ENCODE measurements around the gene TMEM167A.
"Not testable (repeated sequence)": the region's sequence is repeated elsewhere in the genome, so short reads cannot be mapped to it uniquely, and the experiment has no call there.

The TMEM167A gene

DNA sequence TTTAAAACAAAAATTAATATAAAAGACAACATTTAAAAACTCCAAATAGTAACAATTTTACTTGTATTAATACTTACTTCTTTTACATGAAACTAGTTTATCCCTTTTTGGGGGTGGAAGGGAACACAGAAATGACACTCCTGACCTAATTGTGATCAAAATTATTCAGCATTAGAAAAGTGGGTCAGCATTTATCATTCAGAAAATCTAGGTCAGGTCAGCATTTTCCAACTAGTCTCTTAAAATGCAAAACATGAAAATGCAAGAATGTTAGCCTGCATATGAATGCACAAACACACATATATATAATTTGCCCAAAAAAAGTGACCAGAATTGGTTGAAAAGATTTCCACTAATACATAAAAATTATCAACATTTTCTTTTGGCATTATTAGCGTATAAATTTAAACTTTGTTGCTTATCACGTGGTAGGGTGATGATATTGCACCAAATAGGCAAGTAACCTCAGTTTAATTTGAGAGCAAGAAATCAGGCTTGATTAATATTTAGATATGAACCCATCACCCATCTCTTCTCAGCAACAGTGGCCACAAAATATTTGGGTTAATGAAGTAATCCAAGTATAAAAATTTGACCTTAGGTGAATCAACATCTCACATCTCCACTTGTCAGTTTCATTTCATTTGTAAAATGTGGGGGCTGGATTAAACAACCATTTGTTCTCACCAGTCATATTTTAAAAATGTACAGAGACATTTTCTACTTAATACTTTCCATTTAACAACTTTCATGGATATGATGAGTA is 5.7 kb downstream of the TMEM167A start:
- TF ChIP-seq, protein P1, sequence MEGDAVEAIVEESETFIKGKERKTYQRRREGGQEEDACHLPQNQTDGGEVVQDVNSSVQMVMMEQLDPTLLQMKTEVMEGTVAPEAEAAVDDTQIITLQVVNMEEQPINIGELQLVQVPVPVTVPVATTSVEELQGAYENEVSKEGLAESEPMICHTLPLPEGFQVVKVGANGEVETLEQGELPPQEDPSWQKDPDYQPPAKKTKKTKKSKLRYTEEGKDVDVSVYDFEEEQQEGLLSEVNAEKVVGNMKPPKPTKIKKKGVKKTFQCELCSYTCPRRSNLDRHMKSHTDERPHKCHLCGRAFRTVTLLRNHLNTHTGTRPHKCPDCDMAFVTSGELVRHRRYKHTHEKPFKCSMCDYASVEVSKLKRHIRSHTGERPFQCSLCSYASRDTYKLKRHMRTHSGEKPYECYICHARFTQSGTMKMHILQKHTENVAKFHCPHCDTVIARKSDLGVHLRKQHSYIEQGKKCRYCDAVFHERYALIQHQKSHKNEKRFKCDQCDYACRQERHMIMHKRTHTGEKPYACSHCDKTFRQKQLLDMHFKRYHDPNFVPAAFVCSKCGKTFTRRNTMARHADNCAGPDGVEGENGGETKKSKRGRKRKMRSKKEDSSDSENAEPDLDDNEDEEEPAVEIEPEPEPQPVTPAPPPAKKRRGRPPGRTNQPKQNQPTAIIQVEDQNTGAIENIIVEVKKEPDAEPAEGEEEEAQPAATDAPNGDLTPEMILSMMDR (IDR thresholded peaks at IDR 0.05; ENCODE audit: insufficient read depth, low read depth, low read length, missing control alignments): no peak
- DNase-seq (ENCODE audit: low read depth): no peak
- no peak overlapping the region for H3K4me3 ChIP-seq (ENCODE audit: low read length)

DNA sequence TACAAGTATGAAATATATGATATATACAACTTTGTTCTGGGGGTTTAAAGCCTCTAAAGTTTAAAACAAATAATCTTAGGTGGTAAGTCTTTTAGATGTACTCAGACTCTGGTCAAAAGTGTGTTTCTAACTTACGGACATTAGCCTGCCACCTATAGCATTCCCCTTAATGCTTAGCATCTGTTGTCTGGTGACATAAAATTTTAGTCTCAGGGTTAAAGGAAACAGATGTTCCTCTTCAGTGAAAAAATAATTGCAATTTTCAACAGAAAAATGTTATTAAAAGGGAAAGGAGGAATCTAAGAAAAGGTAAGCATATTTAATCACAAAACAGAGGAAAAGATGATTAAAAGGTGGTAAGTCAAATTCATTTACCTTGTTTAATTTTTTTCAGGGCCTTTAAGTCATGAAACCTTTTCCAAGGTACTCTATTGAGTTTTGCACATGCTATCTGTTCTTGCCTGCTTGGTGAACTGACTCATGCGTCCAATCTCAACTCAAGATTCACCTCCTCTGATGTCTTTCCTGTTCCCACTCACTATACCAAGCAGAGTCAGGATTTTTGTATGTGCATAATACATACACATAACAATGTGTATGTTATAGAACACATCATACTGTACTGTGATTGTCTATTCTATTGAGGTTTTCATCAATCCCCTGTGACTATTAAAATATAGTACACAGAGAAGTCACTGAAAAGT is 7.9 kb downstream of the TMEM167A start:
- no peak overlapping the region for H3K4me3 ChIP-seq (ENCODE audit: low read length)
- peak; percentile 38 for DNase-seq (ENCODE audit: low read depth)
- TF ChIP-seq, protein P1 (IDR thresholded peaks at IDR 0.05; ENCODE audit: insufficient read depth, low read depth, low read length, missing control alignments): no peak

DNA sequence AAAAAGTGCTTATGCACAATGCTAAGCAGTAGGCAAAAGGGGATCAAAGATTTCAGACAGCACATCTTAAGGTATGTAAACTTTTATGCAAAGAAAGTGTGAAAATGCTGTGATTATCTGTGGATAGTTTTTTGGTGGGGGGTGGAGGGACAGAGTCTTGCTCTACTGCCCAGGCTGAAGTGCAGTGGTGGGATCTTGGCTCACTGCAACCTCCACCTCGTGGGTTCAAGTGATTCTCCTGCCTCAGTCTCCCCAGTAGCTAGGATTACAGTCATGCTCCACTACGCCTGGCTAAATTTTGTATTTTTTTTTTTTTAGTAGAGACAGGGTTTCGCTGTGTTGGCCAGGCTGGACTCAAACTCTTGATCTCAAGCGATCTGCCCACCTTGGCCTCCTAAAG is 9.8 kb downstream of the TMEM167A start:
- DNase-seq (ENCODE audit: low read depth); H3K4me3 ChIP-seq (ENCODE audit: low read length): not testable (repeated sequence)

DNA sequence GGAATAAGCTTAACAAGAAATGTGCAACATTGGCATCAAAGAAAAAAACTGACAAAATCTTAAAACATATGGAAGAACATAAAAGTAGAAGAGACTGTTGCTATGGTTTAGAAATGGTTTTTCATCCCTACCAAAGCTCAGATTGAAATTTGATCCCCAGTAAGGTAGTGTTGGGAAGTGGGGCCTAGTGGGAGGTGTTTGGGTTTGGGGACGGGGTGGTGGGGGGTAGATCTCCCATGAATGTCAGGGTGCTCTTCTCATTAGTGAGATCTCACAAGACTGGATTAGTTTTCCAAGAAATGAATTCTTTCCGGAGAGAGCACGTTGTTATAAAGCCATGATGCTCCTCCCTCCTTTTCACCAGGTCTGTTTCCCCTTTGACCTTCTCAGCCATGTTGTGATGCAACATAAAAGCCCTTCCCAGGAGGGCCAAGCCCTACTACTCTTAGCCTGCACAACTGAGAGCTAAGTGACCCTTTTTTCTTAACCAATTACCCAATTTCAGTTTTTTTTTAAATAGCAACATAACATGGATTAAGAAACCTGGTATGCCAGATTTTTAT is 10.6 kb downstream of the TMEM167A start:
- DNase-seq (ENCODE audit: low read depth): no peak
- TF ChIP-seq, protein P1 (IDR thresholded peaks at IDR 0.05; ENCODE audit: insufficient read depth, low read depth, low read length, missing control alignments): no peak
- no peak overlapping the region for H3K4me3 ChIP-seq (ENCODE audit: low read length)

DNA sequence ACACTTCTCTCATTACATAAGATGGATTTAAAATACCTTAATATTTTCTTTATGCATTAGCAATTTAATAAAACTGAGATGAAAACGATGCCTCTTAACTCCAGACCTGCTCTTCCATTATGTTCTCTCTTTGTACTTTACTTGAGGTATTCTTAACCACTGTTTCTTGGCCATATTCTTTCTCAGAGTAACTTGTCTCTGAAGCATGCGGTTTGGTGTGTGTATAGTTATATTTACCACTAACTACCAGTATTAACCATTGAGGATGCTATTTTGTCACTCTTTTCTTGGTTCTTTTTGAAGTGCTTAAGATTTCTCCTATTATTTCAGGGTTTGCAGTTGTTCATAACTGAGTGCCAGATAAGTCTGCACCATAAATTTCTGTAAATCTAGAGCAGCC is 17.9 kb downstream of the TMEM167A start:
- DNase-seq (ENCODE audit: low read depth): no peak
- TF ChIP-seq, protein P1 (IDR thresholded peaks at IDR 0.05; ENCODE audit: insufficient read depth, low read depth, low read length, missing control alignments): no peak
- H3K4me3 ChIP-seq (ENCODE audit: low read length): no peak overlapping the region

DNA sequence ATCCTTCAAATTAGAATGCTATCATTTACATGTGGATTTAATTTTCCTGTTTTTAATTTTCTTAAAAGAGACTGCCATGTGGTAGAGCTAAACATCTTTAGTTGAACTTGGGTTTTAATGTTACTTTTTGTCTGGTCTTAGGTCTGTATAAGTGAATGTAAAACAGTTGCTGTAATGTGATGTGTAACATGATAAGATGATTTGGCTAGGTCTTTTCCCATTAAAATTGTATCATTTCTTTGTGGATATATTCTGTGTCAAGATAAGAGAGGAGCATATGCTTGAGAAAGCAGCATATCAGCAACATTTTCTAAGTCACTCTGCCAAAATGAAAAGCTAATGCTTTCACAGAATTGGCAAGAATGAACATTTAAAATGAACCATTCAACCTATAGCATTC is 18.5 kb downstream of the TMEM167A start:
- DNase-seq (ENCODE audit: low read depth): no peak
- H3K4me3 ChIP-seq (ENCODE audit: low read length): no peak overlapping the region
- TF ChIP-seq, protein P1 (IDR thresholded peaks at IDR 0.05; ENCODE audit: insufficient read depth, low read depth, low read length, missing control alignments): no peak

DNA sequence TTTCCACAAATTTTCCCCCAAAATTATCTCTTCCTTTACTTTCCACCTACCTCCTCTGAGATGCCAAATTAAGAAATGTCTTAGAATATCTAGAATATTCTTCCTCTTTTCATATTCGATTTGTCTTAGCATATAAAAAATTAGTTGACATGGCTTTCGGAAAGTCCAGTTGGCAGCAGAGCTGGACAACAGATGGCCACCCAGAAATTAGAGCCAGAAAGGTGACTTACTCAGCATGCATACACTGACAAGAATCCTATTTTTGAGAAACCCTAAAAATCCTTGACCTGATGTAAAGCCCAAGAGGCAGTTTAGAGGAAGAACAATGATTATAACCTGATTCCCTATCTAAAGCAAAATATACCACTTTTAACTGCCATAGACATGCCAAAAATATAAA is 22.0 kb downstream of the TMEM167A start:
- DNase-seq (ENCODE audit: low read depth): no peak
- TF ChIP-seq, protein P1 (IDR thresholded peaks at IDR 0.05; ENCODE audit: insufficient read depth, low read depth, low read length, missing control alignments): no peak

More for the DNA sequence above, 22.0 kb downstream of the TMEM167A start:
- H3K4me3 ChIP-seq (ENCODE audit: low read length): no peak overlapping the region

Data from epithelial cell of esophagus (primary cell).